Uterus (tissue), 4 donors: ENCODE measurements around the gene COPE. TPM values are rescaled to one million over a fixed set of nuclear protein-coding genes. Genes with fewer than 3 reads are reported as not detected.

Experiments used
- DNase-seq, 2 donors: peaks; one replicate each; pipeline ENCODE4 v3.0.0-alpha.2; 2019 to 2020
- H3K27ac ChIP-seq, 2 donors: fragments of 200-600 bp; sonication (generic); 1 replicate in 1 of 2; 2 replicates in 1 of 2; pipeline ENCODE4 v1.5.1; 2016 to 2018
- H3K27me3 ChIP-seq, 2 donors: fragments of 200-600 bp; sonication (generic); one replicate each; pipeline ENCODE4 v1.5.1; 2018 to 2019; ENCODE audit warnings: control low read depth in 1 of 2
- H3K36me3 ChIP-seq, 2 donors: fragments of 200-600 bp; sonication (generic); one replicate each; pipeline ENCODE4 v1.5.1; 2019; ENCODE audit warnings: control low read depth in 1 of 2
- H3K4me1 ChIP-seq, 2 donors: fragments of 200-600 bp; sonication (generic); one replicate each; pipeline ENCODE4 v1.5.1; 2018 to 2019; ENCODE audit warnings: control low read depth in 1 of 2
- H3K4me3 ChIP-seq, 2 donors: fragments of 200-600 bp; sonication (generic); 1 replicate in 1 of 2; 2 replicates in 1 of 2; pipeline ENCODE4 v1.5.1; 2018 to 2019; ENCODE audit warnings: mild to moderate bottlenecking in 1 of 2
- H3K9me3 ChIP-seq, 2 donors: fragments of 200-600 bp; sonication (generic); one replicate each; pipeline ENCODE4 v1.5.1; 2019; ENCODE audit warnings: control low read depth in 1 of 2
- POLR2A ChIP-seq, 2 donors: fragments of 450-650 bp; IDR thresholded peaks; one replicate each; pipeline ENCODE4 v1.6.1; 2016; ENCODE audit warnings: antibody characterized with exemption in 2 of 2, mild to moderate bottlenecking in 1 of 2, moderate library complexity in 1 of 2
- intact Hi-C: fragments of 100-400 bp; cut with DNase I; formaldehyde crosslinking; loops from one replicate; pipeline ENCODE4 v1.15.1; 2023; ENCODE audit warnings: low total_unique reads
- total RNA-seq, 4 donors: library from RNA; depleted of rRNA in 3 of 4; stranded (reverse); fragments of >200 nt in 3 of 4; gene quantifications; one replicate each; pipeline versions ENCODE4 v1.1.0 to v1.2.4, GENCODE V29; 2014 to 2023
- TF ChIP-seq, protein P1 (sequence below), 4 experiments: fragments of 200-600 bp in 2 of 4; fragments of 450-650 bp in 2 of 4; sonication (generic) in 2 of 4; IDR thresholded peaks; one replicate each; pipeline ENCODE4 v1.5.1; 2016 to 2019; ENCODE audit warnings: antibody characterized with exemption in 4 of 4, mild to moderate bottlenecking in 2 of 4, moderate library complexity in 1 of 4
- donor health status: DM: yes; HTN: yes; CAD: no.

COPE gene
- total RNA-seq, 4 donors from 2014 or later, result 93.7 to 190 (median 134) TPM

DNA sequence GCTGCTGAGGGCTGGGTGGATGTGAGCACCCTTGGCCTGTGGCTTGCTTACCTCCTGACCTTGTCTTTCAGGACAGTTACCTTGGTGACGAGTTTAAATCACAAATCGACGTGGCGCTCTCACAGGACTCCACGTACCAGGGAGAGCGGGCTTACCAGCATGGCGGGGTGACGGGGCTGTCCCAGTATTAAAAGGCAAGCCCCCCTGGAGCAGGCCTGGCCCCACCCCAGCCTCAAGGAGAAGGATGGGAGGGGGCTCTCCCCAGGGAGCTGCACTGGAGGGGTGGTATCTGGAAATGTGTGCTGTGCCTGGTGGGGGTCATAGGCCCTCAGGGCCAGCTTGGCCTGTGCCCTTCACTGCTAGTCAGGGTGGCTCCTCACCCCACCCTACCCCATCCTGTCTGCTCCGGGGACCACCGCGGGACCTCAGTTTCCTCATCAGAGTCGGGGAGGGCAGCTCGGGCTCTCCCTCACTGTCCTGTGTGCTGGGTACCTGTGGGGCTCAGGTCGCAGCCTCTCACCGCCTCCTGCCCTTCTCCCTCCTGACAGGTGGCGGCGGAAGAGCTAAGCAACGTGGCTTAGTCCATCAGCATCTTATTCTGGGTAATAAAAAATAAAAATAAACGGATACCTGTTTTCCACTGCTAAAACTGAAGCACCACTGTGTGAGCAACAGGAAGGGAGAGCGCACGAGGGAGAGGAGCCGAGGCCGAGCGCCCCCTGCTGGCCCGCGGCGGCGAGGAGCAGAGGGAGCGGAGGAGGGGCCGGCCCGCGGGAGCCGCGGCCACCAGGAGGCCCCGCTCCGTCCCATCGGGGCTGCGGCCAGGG, 53.0 kb downstream of the COPE start:
- DNase-seq, result peak; percentile 44 to 67
- no peaks in the 10 kb centered on the region for H3K27me3 ChIP-seq
- no peaks in the 10 kb centered on the region for H3K4me1 ChIP-seq
- H3K27ac ChIP-seq, result no peak overlapping the region
- intact Hi-C loops, result no loop called here
- H3K9me3 ChIP-seq, result no peaks in the 10 kb centered on the region
- H3K36me3 ChIP-seq, result no peaks in the 10 kb centered on the region
- TF ChIP-seq, protein P1, sequence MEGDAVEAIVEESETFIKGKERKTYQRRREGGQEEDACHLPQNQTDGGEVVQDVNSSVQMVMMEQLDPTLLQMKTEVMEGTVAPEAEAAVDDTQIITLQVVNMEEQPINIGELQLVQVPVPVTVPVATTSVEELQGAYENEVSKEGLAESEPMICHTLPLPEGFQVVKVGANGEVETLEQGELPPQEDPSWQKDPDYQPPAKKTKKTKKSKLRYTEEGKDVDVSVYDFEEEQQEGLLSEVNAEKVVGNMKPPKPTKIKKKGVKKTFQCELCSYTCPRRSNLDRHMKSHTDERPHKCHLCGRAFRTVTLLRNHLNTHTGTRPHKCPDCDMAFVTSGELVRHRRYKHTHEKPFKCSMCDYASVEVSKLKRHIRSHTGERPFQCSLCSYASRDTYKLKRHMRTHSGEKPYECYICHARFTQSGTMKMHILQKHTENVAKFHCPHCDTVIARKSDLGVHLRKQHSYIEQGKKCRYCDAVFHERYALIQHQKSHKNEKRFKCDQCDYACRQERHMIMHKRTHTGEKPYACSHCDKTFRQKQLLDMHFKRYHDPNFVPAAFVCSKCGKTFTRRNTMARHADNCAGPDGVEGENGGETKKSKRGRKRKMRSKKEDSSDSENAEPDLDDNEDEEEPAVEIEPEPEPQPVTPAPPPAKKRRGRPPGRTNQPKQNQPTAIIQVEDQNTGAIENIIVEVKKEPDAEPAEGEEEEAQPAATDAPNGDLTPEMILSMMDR (IDR thresholded peaks at IDR 0.05), result peak; percentile 81 to 98 (median 94)
- peak in 1 of 2 donors; percentile 12 for TF ChIP-seq POLR2A (IDR thresholded peaks at IDR 0.05)
- no peak overlapping the region for H3K4me3 ChIP-seq

DNA sequence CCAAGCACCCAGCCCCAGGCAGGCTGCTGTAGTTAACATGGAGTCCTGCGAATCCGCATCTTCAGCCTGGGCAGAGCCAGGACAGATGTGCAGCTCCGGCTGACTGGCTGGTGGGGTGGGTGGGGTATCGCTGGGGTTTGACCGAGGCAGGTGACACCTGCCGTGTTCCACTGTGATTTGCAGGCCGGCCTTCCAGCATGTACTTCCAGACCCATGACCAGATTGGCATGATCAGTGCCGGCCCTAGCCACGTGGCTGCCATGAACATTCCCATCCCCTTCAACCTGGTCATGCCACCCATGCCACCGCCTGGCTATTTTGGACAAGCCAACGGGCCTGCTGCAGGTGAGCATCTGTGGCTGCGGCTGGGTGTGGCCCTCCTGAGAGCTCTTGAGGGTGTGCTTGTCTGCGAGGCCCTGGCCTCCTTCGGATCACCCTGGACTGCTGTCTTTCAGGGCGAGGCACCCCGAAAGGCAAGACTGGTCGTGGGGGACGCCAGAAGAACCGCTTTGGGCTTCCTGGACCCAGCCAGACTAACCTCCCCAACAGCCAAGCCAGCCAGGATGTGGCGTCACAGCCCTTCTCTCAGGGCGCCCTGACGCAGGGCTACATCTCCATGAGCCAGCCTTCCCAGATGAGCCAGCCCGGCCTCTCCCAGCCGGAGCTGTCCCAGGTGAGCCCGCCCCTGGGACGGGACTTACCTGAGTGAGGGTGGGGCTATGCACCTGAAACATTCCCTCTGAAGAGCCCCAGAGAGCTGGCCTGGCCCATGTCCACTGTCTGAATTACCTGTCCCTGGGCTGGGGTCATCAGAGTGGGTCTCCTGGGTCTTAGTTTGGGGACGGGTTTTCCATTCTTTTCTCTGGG, 53.8 kb downstream of the COPE start:
- intact Hi-C loops, result no loop called here
- DNase-seq, result no peak
- Histone ChIP-seq H3K9me3 (no peaks in the 10 kb centered on the region), H3K4me1 (no peaks in the 10 kb centered on the region), H3K27me3 (no peaks in the 10 kb centered on the region), H3K36me3 (no peaks in the 10 kb centered on the region), H3K27ac (no peak overlapping the region), H3K4me3 (no peak overlapping the region)
- TF ChIP-seq POLR2A (IDR thresholded peaks at IDR 0.05), result no peak
- TF ChIP-seq, protein P1 (IDR thresholded peaks at IDR 0.05), result no peak

DNA sequence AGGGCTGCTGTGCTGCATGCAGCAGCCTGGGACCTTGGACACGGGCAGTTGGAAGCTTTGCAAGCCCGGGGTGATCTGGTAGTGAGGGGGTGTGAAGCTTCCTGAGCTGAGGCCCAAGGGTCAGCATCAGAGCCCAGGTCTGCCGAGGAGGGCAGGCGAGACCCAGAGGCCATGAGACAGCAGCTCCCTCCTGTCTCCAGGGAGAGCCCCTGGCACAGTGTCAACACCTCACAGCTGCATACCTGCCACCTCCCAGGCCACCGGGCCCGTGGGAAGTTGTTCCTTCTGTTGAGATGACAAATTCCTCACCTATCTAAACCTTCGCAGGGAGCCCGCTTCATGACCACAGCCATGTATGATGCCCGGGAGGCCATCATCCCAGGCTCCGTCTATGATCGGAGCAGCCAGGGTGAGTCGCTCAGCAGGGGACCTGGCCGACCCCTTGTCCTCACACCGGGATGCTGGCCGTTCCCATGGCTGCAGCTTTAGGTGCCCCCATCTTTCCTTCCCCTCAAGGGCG, 55.3 kb downstream of the COPE start:
- Histone ChIP-seq H3K36me3 (no peaks in the 10 kb centered on the region), H3K9me3 (no peaks in the 10 kb centered on the region), H3K4me3 (no peak overlapping the region), H3K27ac (no peak overlapping the region), H3K4me1 (no peaks in the 10 kb centered on the region), H3K27me3 (no peaks in the 10 kb centered on the region)
- intact Hi-C loops, result no loop called here
- no peak for DNase-seq
- no peak for TF ChIP-seq POLR2A (IDR thresholded peaks at IDR 0.05)
- TF ChIP-seq, protein P1 (IDR thresholded peaks at IDR 0.05), result no peak

DNA sequence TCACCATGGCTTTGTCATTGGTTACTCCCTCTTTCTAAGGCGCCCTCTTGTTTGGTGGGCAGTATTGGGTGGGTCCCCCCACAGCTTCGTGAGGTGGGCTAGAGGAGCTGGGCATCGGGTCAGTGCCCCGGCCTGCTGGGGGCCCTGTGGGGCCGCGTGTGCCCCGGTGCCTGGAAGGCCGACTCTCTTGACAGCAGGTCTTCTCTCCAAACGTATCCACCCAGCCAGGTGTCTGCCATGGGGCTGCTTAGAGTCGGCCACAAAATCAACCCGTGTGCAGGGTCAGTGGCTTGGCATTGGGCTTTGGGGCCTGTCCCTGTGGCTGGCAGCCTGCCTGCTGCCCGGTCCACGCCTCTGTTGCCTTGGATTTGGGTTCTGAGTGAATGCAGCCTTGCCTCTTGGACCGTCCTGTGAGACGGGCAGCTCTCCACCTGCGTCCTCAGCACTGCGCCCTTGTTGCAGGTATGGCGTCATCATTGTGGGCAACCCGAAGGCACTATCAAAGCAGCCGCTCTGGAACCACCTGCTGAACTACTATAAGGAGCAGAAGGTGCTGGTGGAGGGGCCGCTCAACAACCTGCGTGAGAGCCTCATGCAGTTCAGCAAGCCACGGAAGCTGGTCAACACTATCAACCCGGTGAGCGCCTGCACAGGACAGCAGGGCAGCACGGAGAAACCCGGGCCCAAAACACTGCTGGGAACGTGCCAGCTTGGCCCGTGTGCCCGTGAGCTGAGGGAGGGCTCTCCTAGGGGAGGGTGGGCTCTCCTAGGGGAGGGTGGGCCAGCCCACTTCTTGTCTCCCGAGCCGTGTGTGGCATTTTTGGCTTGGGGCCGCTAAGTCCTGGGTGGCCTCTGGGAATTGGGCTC, 56.0 kb downstream of the COPE start:
- H3K27ac ChIP-seq, result no peak overlapping the region
- no peaks in the 10 kb centered on the region for H3K36me3 ChIP-seq

More for the DNA sequence above, 56.0 kb downstream of the COPE start:
- TF ChIP-seq, protein P1 (IDR thresholded peaks at IDR 0.05), result no peak
- no peak for TF ChIP-seq POLR2A (IDR thresholded peaks at IDR 0.05)
- no peak overlapping the region for H3K4me3 ChIP-seq
- no peaks in the 10 kb centered on the region for H3K4me1 ChIP-seq
- intact Hi-C loops, result no loop called here
- no peak for DNase-seq
- no peaks in the 10 kb centered on the region for H3K27me3 ChIP-seq
- no peaks in the 10 kb centered on the region for H3K9me3 ChIP-seq
